Keratinocyte (primary cell): ENCODE data around the gene NUAK1. TPM values are rescaled to one million over a fixed set of nuclear protein-coding genes. Genes with fewer than 3 reads are reported as not detected.

Source experiments
- DNase-seq: peaks from one replicate; pipeline ENCODE4 v3.0.0-alpha.2; 2011; ENCODE audit warnings: low read depth, missing footprints, low spot score
- FAIRE-seq: peaks from 2 replicates; lab custom pipeline; 2011; peaks lifted over from hg19 to GRCh38; lab: Jason Lieb, UNC
- H2AFZ ChIP-seq: 2 replicates; pipeline ENCODE4 v1.6.0; 2012; ENCODE audit warnings: low read length, control low read depth, inconsistent platforms; ENCODE audit not compliant: control insufficient read depth
- H3K27ac ChIP-seq: 2 replicates; pipeline ENCODE4 v1.5.1; 2011; ENCODE audit warnings: low read length; ENCODE audit not compliant: control insufficient read depth, insufficient read depth
- H3K27me3 ChIP-seq: 3 replicates; pipeline ENCODE4 v1.6.0; 2011; ENCODE audit warnings: low read length; ENCODE audit not compliant: control insufficient read depth, insufficient read depth; ENCODE audit errors: extremely low read depth
- H3K36me3 ChIP-seq, 2 experiments: 2 replicates in 1 of 2; 3 replicates in 1 of 2; pipeline ENCODE4 v1.5.1; 2011; ENCODE audit warnings: low read length in 2 of 2, mild to moderate bottlenecking in 1 of 2; ENCODE audit not compliant: control insufficient read depth in 2 of 2, insufficient read depth in 2 of 2; ENCODE audit errors: extremely low read depth in 1 of 2
- H3K4me1 ChIP-seq: 3 replicates; pipeline ENCODE4 v1.5.1; 2011; ENCODE audit warnings: low read length; ENCODE audit not compliant: control insufficient read depth, insufficient read depth; ENCODE audit errors: extremely low read depth
- H3K4me2 ChIP-seq: 3 replicates; pipeline ENCODE4 v1.6.0; 2011; ENCODE audit warnings: low read depth, low read length; ENCODE audit not compliant: control insufficient read depth, insufficient read depth; ENCODE audit errors: extremely low read depth
- H3K4me3 ChIP-seq, 3 experiments: fragments of 200-600 bp in 1 of 3; sonication (generic) in 1 of 3; 2 replicates in 2 of 3; 3 replicates in 1 of 3; pipeline ENCODE4 v1.5.1; 2011 to 2016; ENCODE audit warnings: low read length in 3 of 3, mild to moderate bottlenecking in 3 of 3, control low read depth in 2 of 3, inconsistent platforms in 1 of 3, low read depth in 1 of 3, mixed read lengths in 1 of 3, mixed run types in 1 of 3, moderate library complexity in 1 of 3; ENCODE audit not compliant: control insufficient read depth in 2 of 3, insufficient read depth in 2 of 3; ENCODE audit errors: extremely low read depth in 1 of 3
- H3K79me2 ChIP-seq: 2 replicates; pipeline ENCODE4 v1.6.0; 2012; ENCODE audit warnings: low read length; ENCODE audit not compliant: control insufficient read depth, insufficient read depth
- H3K9ac ChIP-seq: 3 replicates; pipeline ENCODE4 v1.6.0; 2011; ENCODE audit warnings: low read length; ENCODE audit not compliant: control insufficient read depth, insufficient read depth; ENCODE audit errors: extremely low read depth
- H3K9me1 ChIP-seq: 3 replicates; pipeline ENCODE4 v1.6.0; 2011; ENCODE audit warnings: low read length; ENCODE audit not compliant: control insufficient read depth, insufficient read depth; ENCODE audit errors: extremely low read depth
- H3K9me3 ChIP-seq: 2 replicates; pipeline ENCODE4 v1.5.1; 2012; ENCODE audit warnings: low read depth, low read length; ENCODE audit not compliant: control insufficient read depth
- H4K20me1 ChIP-seq: 3 replicates; pipeline ENCODE4 v1.6.0; 2011; ENCODE audit warnings: low read length; ENCODE audit not compliant: control insufficient read depth, insufficient read depth; ENCODE audit errors: extremely low read depth
- CTCF ChIP-seq, 3 experiments: IDR thresholded peaks in 1 of 3; conservative IDR thresholded peaks in 1 of 3; optimal IDR thresholded peaks in 1 of 3; 2 replicates in 2 of 3; 3 replicates in 1 of 3; pipeline versions ENCODE3 to v1.5.1; 2011; ENCODE audit warnings: low read length in 3 of 3, mild to moderate bottlenecking in 3 of 3, moderate library complexity in 2 of 3, control low read depth in 1 of 3, inconsistent platforms in 1 of 3; ENCODE audit not compliant: insufficient read depth in 2 of 3; ENCODE audit errors: extremely low read depth in 1 of 3
- EZH2 ChIP-seq: IDR thresholded peaks from one replicate; pipeline ENCODE4 v1.6.1; 2012; ENCODE audit warnings: inconsistent platforms, mild to moderate bottlenecking, low read length, moderate library complexity
- dilution Hi-C: fragments of 300-500 bp; cut with MboI; formaldehyde crosslinking; loops from one replicate; pipeline ENCODE4 v1.7.0; 2020; ENCODE audit warnings: low sequenced_read_pairs; ENCODE audit not compliant: extremely low pct_ligation_motif_present
- polyA plus RNA-seq, 5 experiments: library from polyadenylated mRNA; depleted of rRNA in 3 of 5; stranded (reverse) in 3 of 5; stranded (forward) in 1 of 5; unstranded in 1 of 5; fragments of >200 nt; gene quantifications; 1 replicate in 1 of 5; 2 replicates in 3 of 5; 3 replicates in 1 of 5; pipeline versions ENCODE4 v1.2.1 to v1.2.3, GENCODE V29; 2011 to 2012; ENCODE audit warnings: missing spikeins in 2 of 5, low read depth in 1 of 5, low replicate concordance in 1 of 5

NUAK1 gene
- polyA plus RNA-seq, 1 donor (not counting 4 experiments of a cell fraction or from before 2014, with no cell fraction given): 12.3 TPM

GRCh38 chr12:106113446-106113823 lies 25.3 kb downstream of the NUAK1 start:
- Histone ChIP-seq H3K79me2 (peaks cover 71% of the 10 kb centered on the region), H3K4me1 (peaks cover 75% of the 10 kb centered on the region), H3K9me3 (no peaks in the 10 kb centered on the region), H3K4me2 (peak overlapping the region; percentile 63), H3K9me1 (no peaks in the 10 kb centered on the region), H3K27me3 (no peaks in the 10 kb centered on the region), H4K20me1 (no peaks in the 10 kb centered on the region), H2AFZ (no peak overlapping the region), H3K4me3 (no peak overlapping the region), H3K9ac (peak overlapping the region; percentile 68), H3K36me3 (no peaks in the 10 kb centered on the region), H3K27ac (peak overlapping the region; percentile 94)
- DNase-seq (no peak), FAIRE-seq (no peak)
- dilution Hi-C loops: no loop called here
- TF ChIP-seq CTCF (optimal IDR thresholded peaks at IDR 0.05 in 1 of 3, IDR thresholded peaks at IDR 0.05 in 1 of 3, conservative IDR thresholded peaks at IDR 0.05 in 1 of 3; ENCODE audit: extremely low read depth in 1 of 3, insufficient read depth in 2 of 3, low read length in 3 of 3): no peak
- TF ChIP-seq EZH2: no peak

GRCh38 chr12:106113042-106113441 lies 25.7 kb downstream of the NUAK1 start:
- peak; percentile 52 for FAIRE-seq

More at GRCh38 chr12:106113042-106113441, 25.7 kb downstream of the NUAK1 start:
- peak overlapping the region; percentile 63 for H3K4me2 ChIP-seq
- H4K20me1 ChIP-seq: no peaks in the 10 kb centered on the region
- peaks cover 69% of the 10 kb centered on the region for H3K79me2 ChIP-seq
- no peak overlapping the region for H2AFZ ChIP-seq
- peak overlapping the region; percentile 68 for H3K9ac ChIP-seq
- no peaks in the 10 kb centered on the region for H3K36me3 ChIP-seq
- dilution Hi-C loops: no loop called here
- peak overlapping the region in 1 of 3 experiments; percentile 33 for H3K4me3 ChIP-seq
- H3K4me1 ChIP-seq: peaks cover 75% of the 10 kb centered on the region
- H3K9me1 ChIP-seq: no peaks in the 10 kb centered on the region
- H3K27ac ChIP-seq: peak overlapping the region; percentile 94
- no peaks in the 10 kb centered on the region for H3K9me3 ChIP-seq
- no peak for DNase-seq
- TF ChIP-seq EZH2 (no peak), CTCF (optimal IDR thresholded peaks at IDR 0.05 in 1 of 3, IDR thresholded peaks at IDR 0.05 in 1 of 3, conservative IDR thresholded peaks at IDR 0.05 in 1 of 3; ENCODE audit: extremely low read depth in 1 of 3, insufficient read depth in 2 of 3, low read length in 3 of 3) (no peak)
- H3K27me3 ChIP-seq: no peaks in the 10 kb centered on the region
